Subcutaneous adipose tissue (tissue), 4 donors: ENCODE results near the gene GOLT1A. TPM values are rescaled to one million over a fixed set of nuclear protein-coding genes. Genes with fewer than 3 reads are reported as not detected.

Experiments
- total RNA-seq, 4 donors: library from RNA; depleted of rRNA; stranded (reverse); fragments of >200 nt; gene quantifications; one replicate each; pipeline ENCODE4 v1.1.0, GENCODE V29; 2016
- TF ChIP-seq, protein P1 (sequence below): fragments of 450-650 bp; IDR thresholded peaks from one replicate; pipeline ENCODE4 v1.5.1; 2016; ENCODE audit warnings: low read depth, mild to moderate bottlenecking, control low read depth, antibody characterized with exemption, moderate library complexity

The GOLT1A gene
- total RNA-seq, 4 donors from 2014 or later = not detected

DNA sequence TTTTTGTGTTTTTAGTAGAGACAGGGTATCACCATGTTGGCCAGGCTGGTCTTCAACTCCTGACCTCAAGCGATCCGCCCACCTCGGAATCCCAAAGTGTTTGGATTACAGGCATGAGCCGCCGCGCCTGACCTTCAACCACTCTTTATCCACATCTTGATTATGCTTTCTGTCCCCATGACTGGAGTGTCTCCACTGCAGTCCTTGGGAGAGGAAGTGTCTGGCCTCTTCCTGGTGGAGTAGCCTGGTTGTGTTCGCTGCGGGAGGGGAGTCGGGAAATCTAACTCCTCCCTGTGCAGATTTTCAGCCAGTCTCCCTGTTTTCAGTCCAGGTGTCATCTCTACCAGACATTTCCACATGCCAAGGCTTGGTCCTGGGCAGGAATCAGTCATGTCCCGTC lies 27.2 kb downstream of the GOLT1A start:
- TF ChIP-seq, protein P1, sequence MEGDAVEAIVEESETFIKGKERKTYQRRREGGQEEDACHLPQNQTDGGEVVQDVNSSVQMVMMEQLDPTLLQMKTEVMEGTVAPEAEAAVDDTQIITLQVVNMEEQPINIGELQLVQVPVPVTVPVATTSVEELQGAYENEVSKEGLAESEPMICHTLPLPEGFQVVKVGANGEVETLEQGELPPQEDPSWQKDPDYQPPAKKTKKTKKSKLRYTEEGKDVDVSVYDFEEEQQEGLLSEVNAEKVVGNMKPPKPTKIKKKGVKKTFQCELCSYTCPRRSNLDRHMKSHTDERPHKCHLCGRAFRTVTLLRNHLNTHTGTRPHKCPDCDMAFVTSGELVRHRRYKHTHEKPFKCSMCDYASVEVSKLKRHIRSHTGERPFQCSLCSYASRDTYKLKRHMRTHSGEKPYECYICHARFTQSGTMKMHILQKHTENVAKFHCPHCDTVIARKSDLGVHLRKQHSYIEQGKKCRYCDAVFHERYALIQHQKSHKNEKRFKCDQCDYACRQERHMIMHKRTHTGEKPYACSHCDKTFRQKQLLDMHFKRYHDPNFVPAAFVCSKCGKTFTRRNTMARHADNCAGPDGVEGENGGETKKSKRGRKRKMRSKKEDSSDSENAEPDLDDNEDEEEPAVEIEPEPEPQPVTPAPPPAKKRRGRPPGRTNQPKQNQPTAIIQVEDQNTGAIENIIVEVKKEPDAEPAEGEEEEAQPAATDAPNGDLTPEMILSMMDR = no peak

DNA sequence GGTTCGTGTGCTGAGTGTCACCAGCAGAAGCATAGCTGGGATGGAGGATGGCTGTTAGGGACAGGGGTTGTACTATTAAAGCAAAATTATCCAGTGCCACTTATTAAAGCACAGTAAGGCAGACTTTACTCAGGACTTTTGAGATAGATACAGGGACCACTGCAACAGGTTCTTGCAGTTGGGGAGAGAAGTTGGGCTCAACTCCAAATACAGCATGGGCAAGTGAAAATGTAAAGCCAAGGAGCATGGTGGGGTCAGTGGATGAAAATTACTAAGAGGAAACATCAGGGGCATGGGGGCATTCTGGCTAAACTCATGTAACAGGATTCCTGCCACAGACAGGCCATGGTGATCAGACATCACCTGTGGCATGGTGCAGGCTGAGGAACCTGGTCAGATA lies 32.7 kb downstream of the GOLT1A start:
- TF ChIP-seq, protein P1 = no peak

DNA sequence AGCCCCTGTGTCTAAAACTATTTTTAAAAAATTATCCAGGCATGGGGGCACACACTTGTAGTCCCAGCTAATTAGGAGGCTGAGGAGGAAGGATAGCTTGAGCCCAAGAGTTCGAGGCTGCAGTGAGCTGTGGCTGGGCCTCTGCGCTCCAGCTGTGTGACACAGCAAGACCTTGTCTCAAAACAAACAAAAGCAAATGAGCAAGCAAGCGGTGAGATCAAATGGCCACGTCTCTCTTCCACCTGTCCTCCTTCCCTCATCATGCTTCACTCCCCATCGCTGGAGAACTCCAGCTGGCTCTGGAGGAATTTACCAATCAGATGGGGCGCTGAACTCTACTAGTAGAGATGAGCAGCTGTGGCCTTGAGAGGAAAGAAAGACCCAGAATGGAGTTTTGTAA lies 33.7 kb downstream of the GOLT1A start:
- TF ChIP-seq, protein P1 = no peak

DNA sequence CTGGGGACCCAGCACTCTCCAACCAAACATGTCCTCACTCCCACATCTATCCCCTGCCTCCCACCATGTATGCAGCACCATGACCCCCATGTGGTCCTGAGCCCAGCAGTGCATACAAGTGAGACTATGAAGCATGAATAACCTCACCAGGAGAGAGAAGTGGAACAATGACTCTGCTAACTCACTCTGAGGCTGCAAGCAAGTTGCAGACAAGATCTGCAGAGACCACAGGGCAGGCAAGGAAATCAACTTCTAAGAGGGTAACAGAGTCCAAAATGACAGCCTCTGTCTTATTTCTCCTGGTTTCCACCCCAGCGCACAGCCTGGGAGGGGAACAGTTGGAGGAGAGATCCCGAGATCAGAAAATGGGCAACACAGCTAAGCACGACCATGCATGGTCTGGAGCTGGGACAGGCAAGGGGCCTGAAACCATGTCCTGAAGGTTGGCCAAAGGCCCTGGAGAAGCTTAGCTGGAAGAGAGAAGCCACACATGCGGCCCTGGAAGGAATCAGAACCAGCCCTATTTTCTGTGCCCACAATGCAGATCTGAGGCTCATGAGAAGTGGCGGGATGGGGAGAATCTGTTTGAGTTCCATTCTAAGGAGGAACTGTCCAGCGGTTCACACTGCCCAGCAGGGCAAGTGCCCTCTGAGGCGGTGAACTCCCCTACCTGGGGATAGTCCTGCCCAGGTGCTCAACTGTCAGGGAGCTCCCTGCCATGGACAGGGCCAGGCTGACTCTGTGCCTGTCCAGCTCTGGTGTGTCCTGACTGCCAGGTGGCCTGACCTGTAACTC lies 35.1 kb downstream of the GOLT1A start:
- TF ChIP-seq, protein P1 = no peak

DNA sequence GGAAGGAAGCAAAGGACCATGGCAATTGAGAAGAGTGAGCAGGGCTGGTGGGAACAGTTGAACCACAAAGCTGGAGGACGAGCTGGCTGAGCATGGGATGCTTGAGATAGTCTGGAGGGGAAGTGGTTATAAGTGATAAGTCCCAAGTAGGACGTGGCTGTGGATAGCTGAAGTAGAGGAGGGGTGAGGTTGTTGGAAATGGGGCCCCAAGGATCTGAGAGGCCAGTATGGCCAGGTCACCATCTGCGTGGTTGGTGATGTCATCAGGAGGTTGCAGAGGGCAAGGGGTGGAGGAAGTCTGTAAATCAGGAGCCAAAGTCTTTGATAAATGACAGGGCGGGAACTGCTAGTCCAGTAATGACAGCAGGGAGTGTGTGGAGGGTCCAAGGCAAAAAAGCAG lies 36.7 kb downstream of the GOLT1A start:
- TF ChIP-seq, protein P1 = no peak

DNA sequence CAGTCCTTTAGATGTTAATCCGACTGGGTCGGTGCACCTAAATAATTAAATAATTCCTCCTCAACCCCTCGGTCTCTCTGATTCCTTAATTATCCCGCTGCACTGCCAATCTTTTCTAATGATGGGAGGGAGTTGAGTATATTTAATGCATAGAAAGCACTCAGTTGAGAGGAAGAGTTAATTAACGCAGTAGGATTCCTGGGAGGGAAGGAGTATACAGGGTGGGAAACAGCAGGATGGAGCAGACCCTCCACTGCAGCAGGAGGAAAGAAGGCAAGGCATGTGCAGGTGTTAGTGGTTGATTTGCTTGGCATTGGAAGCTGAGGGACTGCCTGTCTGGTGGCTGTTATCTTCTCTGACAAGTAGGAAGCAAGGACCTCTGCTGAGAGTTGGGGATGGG lies 37.7 kb downstream of the GOLT1A start:
- TF ChIP-seq, protein P1 = no peak

DNA sequence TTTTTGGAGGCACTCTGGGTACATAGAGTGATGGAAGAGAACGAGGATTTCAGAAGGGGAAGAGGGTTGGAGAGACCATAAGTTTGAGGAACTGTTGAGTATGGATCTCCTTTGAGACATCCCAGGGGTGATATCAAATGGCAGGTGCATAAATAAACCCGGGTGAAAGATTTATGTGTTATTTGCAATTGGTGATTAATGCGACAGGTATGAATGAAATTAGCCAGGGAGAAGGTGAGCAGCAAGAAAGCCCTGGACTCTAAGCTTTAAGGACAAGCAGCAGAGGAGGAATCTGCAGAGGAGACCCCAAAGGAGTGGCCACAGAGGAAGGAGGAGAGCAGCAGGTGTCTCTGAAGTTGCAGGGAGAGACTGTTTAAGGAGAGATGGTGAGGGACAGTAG lies 38.8 kb downstream of the GOLT1A start:
- TF ChIP-seq, protein P1 = no peak
